ENCODE results near the gene CTTNBP2. TPM values are rescaled to one million over a fixed set of nuclear protein-coding genes. Genes with fewer than 3 reads are reported as not detected.

Gene CTTNBP2
- total RNA-seq, 1 donor from 2014 or later, result 9.5 TPM

- H3K36me3 Mint-ChIP-seq (ENCODE audit: insufficient read depth), result peaks cover 8% of the 10 kb centered on the region
- peaks cover 8% of the 10 kb centered on the region for H3K4me1 Mint-ChIP-seq (ENCODE audit: low read depth)
- no peak overlapping the region for H3K27ac Mint-ChIP-seq
- H3K9me3 Mint-ChIP-seq (ENCODE audit: low read depth), result no peaks in the 10 kb centered on the region
- no peaks in the 10 kb centered on the region for H3K27me3 Mint-ChIP-seq
- no peak for TF ChIP-seq CTCF (IDR thresholded peaks at IDR 0.05; ENCODE audit: unreplicated experiment)
- DNase-seq (ENCODE audit: low spot score, unreplicated experiment), result no peak
- H3K4me3 Mint-ChIP-seq (ENCODE audit: low read depth), result no peak overlapping the region
Observed at GRCh38 chr7:117759950-117760640, 113.1 kb downstream of the CTTNBP2 start.

GRCh38 chr7:117757440-117757839 lies 115.8 kb downstream of the CTTNBP2 start:
- Mint-ChIP-seq H3K4me1 (ENCODE audit: low read depth) (peaks cover 11% of the 10 kb centered on the region), H3K9me3 (ENCODE audit: low read depth) (no peaks in the 10 kb centered on the region), H3K27ac (no peak overlapping the region), H3K36me3 (ENCODE audit: insufficient read depth) (peaks cover 11% of the 10 kb centered on the region), H3K4me3 (ENCODE audit: low read depth) (no peak overlapping the region), H3K27me3 (no peaks in the 10 kb centered on the region)
- DNase-seq (ENCODE audit: low spot score, unreplicated experiment), result no peak
- no peak for TF ChIP-seq CTCF (IDR thresholded peaks at IDR 0.05; ENCODE audit: unreplicated experiment)

GRCh38 chr7:117756586-117757085 lies 116.6 kb downstream of the CTTNBP2 start:
- Mint-ChIP-seq H3K27me3 (no peaks in the 10 kb centered on the region), H3K27ac (peak overlapping the region; percentile 75), H3K4me1 (ENCODE audit: low read depth) (peaks cover 11% of the 10 kb centered on the region), H3K36me3 (ENCODE audit: insufficient read depth) (peaks cover 9% of the 10 kb centered on the region), H3K4me3 (ENCODE audit: low read depth) (no peak overlapping the region), H3K9me3 (ENCODE audit: low read depth) (no peaks in the 10 kb centered on the region)
- no peak for TF ChIP-seq CTCF (IDR thresholded peaks at IDR 0.05; ENCODE audit: unreplicated experiment)
- no peak for DNase-seq (ENCODE audit: low spot score, unreplicated experiment)

- H3K9me3 Mint-ChIP-seq (ENCODE audit: low read depth), result no peaks in the 10 kb centered on the region
- peaks cover 11% of the 10 kb centered on the region for H3K4me1 Mint-ChIP-seq (ENCODE audit: low read depth)
- TF ChIP-seq CTCF (IDR thresholded peaks at IDR 0.05; ENCODE audit: unreplicated experiment), result no peak
- DNase-seq (ENCODE audit: low spot score, unreplicated experiment), result no peak
- H3K27me3 Mint-ChIP-seq, result no peaks in the 10 kb centered on the region
- H3K27ac Mint-ChIP-seq, result no peak overlapping the region
- H3K36me3 Mint-ChIP-seq (ENCODE audit: insufficient read depth), result peaks cover 9% of the 10 kb centered on the region
- H3K4me3 Mint-ChIP-seq (ENCODE audit: low read depth), result no peak overlapping the region
Observed at GRCh38 chr7:117755136-117755535, 118.1 kb downstream of the CTTNBP2 start.

GRCh38 chr7:117751775-117752174 lies 121.5 kb downstream of the CTTNBP2 start:
- no peak for DNase-seq (ENCODE audit: low spot score, unreplicated experiment)
- no peak overlapping the region for H3K4me3 Mint-ChIP-seq (ENCODE audit: low read depth)
- peaks cover 6% of the 10 kb centered on the region for H3K36me3 Mint-ChIP-seq (ENCODE audit: insufficient read depth)
- H3K9me3 Mint-ChIP-seq (ENCODE audit: low read depth), result no peaks in the 10 kb centered on the region
- H3K27ac Mint-ChIP-seq, result no peak overlapping the region
- H3K27me3 Mint-ChIP-seq, result no peaks in the 10 kb centered on the region
- no peak for TF ChIP-seq CTCF (IDR thresholded peaks at IDR 0.05; ENCODE audit: unreplicated experiment)
- H3K4me1 Mint-ChIP-seq (ENCODE audit: low read depth), result peaks cover 9% of the 10 kb centered on the region
